CD4-positive, alpha-beta T cell (primary cell): Measurements from ENCODE around the gene ARHGEF19. TPM values are rescaled to one million over a fixed set of nuclear protein-coding genes. Genes with fewer than 3 reads are reported as not detected.
A peak's percentile ranks its signal among the peaks of the same experiment; 100 is the strongest.

Source experiments
- ATAC-seq: fragments of 200-7000 bp; cut with Tn5 transposase; one replicate; pipeline ENCODE4 v1.10.0; 2022; ENCODE audit warnings: mild to moderate bottlenecking; ENCODE audit not compliant: poor library complexity
- CTCF ChIA-PET: fragments of 350-600 bp; sonication (Branson Sonifier 250); formaldehyde crosslinking; loops from one replicate; lab custom pipeline; 2021; ENCODE audit warnings: antibody characterized with exemption, inconsistent platforms; lab: Charles Lee
- POLR2A ChIA-PET: fragments of 350-600 bp; sonication (Branson Sonifier 250); formaldehyde crosslinking; loops from one replicate; lab custom pipeline; 2021; ENCODE audit warnings: antibody characterized with exemption, inconsistent platforms; lab: Charles Lee
- DNase-seq, 14 experiments: peaks; one replicate each; pipeline ENCODE4 v3.0.0-alpha.2; 2013 to 2020; ENCODE audit warnings: mixed read lengths in 2 of 14
- H3K27ac ChIP-seq, 2 donors: one replicate each; pipeline versions ENCODE4 v1.5.1 to v1.7.0; 2013; ENCODE audit warnings: low read length in 2 of 2, low read depth in 1 of 2, mild to moderate bottlenecking in 1 of 2
- H3K27me3 ChIP-seq, 2 experiments: 1 replicate in 1 of 2; 2 replicates in 1 of 2; pipeline versions ENCODE4 v1.6.1 to v1.7.0; 2013; ENCODE audit warnings: low read length in 2 of 2, control low read depth in 1 of 2, mild to moderate bottlenecking in 1 of 2, moderate library complexity in 1 of 2; ENCODE audit not compliant: insufficient read depth in 2 of 2, control insufficient read depth in 1 of 2
- H3K36me3 ChIP-seq: one replicate; pipeline ENCODE4 v1.6.1; 2013; ENCODE audit warnings: low read length, control low read depth; ENCODE audit not compliant: insufficient read depth
- H3K4me1 ChIP-seq: one replicate; pipeline ENCODE4 v1.6.1; 2013; ENCODE audit warnings: low read length, control low read depth; ENCODE audit not compliant: insufficient read depth
- H3K4me3 ChIP-seq: one replicate; pipeline ENCODE4 v1.5.1; 2013; ENCODE audit warnings: mild to moderate bottlenecking, low read length, moderate library complexity
- H3K9me3 ChIP-seq, 2 experiments: 1 replicate in 1 of 2; 2 replicates in 1 of 2; pipeline versions ENCODE4 v1.6.1 to v1.7.0; 2013; ENCODE audit warnings: low read length in 2 of 2, mild to moderate bottlenecking in 2 of 2, control low read depth in 1 of 2, moderate library complexity in 1 of 2; ENCODE audit not compliant: control insufficient read depth in 1 of 2, insufficient read depth in 1 of 2
- H3K27ac Mint-ChIP-seq: one replicate; pipeline ENCODE4 v1.8.0; 2020; ENCODE audit warnings: mixed read lengths
- H3K27me3 Mint-ChIP-seq: one replicate; pipeline ENCODE4 v1.8.0; 2021; ENCODE audit warnings: mixed read lengths
- H3K36me3 Mint-ChIP-seq: one replicate; pipeline ENCODE4 v1.8.0; 2021; ENCODE audit warnings: low read depth, mixed read lengths
- H3K4me1 Mint-ChIP-seq: one replicate; pipeline ENCODE4 v1.8.0; 2021; ENCODE audit warnings: low read depth, mixed read lengths
- H3K4me3 Mint-ChIP-seq: one replicate; pipeline ENCODE4 v1.8.0; 2020; ENCODE audit warnings: mild to moderate bottlenecking, mixed read lengths
- H3K9me3 Mint-ChIP-seq: one replicate; pipeline ENCODE4 v1.8.0; 2020; ENCODE audit warnings: mixed read lengths
- intact Hi-C, 2 experiments: fragments of 100-400 bp; cut with DNase I in 1 of 2; cut with micrococcal nuclease in 1 of 2; formaldehyde crosslinking; loops; one replicate each; pipeline versions ENCODE4 v1.15.1 to v1.9.0; 2023 to 2025; cut with DNase I, micrococcal nuclease
- total RNA-seq, 174 experiments: library from RNA in 2 of 174; stranded (reverse) in 2 of 174; gene quantifications; one replicate each; pipeline ENCODE4 v1.2.3 and lab custom pipeline; 2021 to 2026
- TF ChIP-seq, protein P1 (sequence below): fragments of 200-600 bp; IDR thresholded peaks from one replicate; pipeline ENCODE4 v1.8.0; 2022; ENCODE audit warnings: antibody characterized with exemption, mild to moderate bottlenecking

ARHGEF19 gene
- total RNA-seq, 2 experiments from 2014 or later: 3.8 to 5.8 TPM

DNA sequence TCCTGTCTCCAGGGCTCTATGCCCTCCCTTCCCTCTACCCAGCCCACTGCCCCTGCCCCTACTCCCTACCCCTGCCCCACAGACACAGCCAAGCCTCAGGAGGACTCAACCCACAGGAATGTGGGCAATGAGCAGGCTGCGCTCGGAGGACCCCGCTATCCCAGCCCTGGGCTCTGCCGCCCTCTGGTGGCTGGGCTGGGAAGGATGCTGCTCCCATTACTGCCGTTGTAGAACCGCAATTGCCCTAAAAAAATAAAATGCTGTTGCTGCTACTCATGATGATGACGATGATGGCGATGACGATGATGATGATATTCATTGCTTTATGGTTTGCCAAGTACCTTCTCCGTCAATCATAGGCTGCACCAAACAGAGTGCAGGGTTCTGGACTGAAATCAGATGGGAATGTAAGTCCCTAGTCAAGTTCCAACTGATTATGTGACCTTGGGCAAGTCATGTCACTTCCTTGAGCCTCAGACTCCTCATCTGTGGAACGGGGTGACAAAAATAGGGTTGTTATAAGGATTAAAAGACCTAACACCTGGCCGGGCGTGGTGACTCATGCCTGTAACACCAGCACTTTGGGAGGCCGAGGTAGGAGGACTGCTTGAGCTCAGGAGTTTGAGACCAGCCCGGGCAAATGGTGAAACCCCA, 24.6 kb downstream of the ARHGEF19 start:
- Histone ChIP-seq H3K9me3 (no peaks in the 10 kb centered on the region), H3K27me3 (peaks cover 0 to 4% of the 10 kb centered on the region in 2 experiments), H3K4me3 (no peak overlapping the region), H3K4me1 (peaks cover 7% of the 10 kb centered on the region), H3K27ac (no peak overlapping the region), H3K36me3 (no peaks in the 10 kb centered on the region)
- Mint-ChIP-seq H3K27me3 (peaks cover 10% of the 10 kb centered on the region), H3K27ac (no peak overlapping the region), H3K4me3 (no peak overlapping the region), H3K4me1 (no peaks in the 10 kb centered on the region), H3K36me3 (no peaks in the 10 kb centered on the region), H3K9me3 (no peaks in the 10 kb centered on the region)
- ATAC-seq (peak; percentile 91), DNase-seq (peak; percentile 57 to 88 (median 75))
- POLR2A ChIA-PET: interaction anchor here (1.2 kb wide), 1 partner anchor 109 kb away, joined by 4 read pairs; no protein-coding TSS in a partner anchor
- CTCF ChIA-PET: interaction anchor here (0.6 to 6.0 kb wide), 5 partner anchors 105 to 117 kb away, joined by 3 to 66 read pairs (median 3); partner anchors contain the start of gene FAM131C
- TF ChIP-seq, protein P1, sequence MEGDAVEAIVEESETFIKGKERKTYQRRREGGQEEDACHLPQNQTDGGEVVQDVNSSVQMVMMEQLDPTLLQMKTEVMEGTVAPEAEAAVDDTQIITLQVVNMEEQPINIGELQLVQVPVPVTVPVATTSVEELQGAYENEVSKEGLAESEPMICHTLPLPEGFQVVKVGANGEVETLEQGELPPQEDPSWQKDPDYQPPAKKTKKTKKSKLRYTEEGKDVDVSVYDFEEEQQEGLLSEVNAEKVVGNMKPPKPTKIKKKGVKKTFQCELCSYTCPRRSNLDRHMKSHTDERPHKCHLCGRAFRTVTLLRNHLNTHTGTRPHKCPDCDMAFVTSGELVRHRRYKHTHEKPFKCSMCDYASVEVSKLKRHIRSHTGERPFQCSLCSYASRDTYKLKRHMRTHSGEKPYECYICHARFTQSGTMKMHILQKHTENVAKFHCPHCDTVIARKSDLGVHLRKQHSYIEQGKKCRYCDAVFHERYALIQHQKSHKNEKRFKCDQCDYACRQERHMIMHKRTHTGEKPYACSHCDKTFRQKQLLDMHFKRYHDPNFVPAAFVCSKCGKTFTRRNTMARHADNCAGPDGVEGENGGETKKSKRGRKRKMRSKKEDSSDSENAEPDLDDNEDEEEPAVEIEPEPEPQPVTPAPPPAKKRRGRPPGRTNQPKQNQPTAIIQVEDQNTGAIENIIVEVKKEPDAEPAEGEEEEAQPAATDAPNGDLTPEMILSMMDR: peak; percentile 97
- intact Hi-C loops: loop anchor here (1.0 to 10.0 kb wide), 6 partner anchors 56 to 396 kb away; no protein-coding TSS in a partner anchor

DNA sequence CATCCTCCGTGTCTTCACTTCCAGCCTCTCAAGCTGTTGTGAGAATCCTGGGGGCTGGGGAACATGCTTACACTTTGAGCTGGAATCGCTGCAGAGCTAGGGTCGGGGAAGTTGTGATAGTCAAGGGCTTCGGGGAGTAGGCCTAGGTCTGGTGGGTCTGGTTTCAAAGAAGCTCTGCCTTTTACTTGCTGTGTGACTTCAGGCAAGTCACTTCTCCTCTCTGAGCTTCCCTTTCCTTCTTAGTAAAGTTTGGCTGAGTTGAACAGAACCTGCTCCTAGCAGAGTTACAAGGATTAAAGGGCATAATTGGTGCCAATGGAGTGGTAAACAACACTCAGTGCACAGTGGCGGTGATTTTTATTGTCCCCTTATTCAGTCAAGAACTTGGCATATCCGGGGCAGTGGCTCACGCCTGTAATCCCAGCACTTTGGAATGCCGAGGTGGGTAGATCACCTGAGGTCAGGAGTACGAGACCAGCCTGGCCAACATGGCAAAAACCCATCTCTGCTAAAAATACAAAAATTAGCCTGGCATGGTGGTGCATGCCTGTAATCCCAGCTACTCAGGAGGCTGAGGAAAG, 25.7 kb downstream of the ARHGEF19 start:
- Histone ChIP-seq H3K4me1 (peaks cover 7% of the 10 kb centered on the region), H3K36me3 (no peaks in the 10 kb centered on the region), H3K4me3 (no peak overlapping the region), H3K27me3 (peaks cover 0 to 4% of the 10 kb centered on the region in 2 experiments), H3K9me3 (no peaks in the 10 kb centered on the region), H3K27ac (no peak overlapping the region)
- ChIA-PET CTCF (interaction anchor here (0.6 to 6.0 kb wide), 6 partner anchors 24 to 115 kb away, joined by 3 to 66 read pairs (median 3); partner anchors contain the start of gene FAM131C), POLR2A (interaction anchor here (1.5 kb wide), 1 partner anchor 108 kb away, joined by 4 read pairs; no protein-coding TSS in a partner anchor)
- no peak for DNase-seq
- TF ChIP-seq, protein P1: no peak
- Mint-ChIP-seq H3K36me3 (no peaks in the 10 kb centered on the region), H3K9me3 (no peaks in the 10 kb centered on the region), H3K4me3 (no peak overlapping the region), H3K27me3 (peaks cover 10% of the 10 kb centered on the region), H3K27ac (no peak overlapping the region), H3K4me1 (no peaks in the 10 kb centered on the region)
- ATAC-seq: no peak
- intact Hi-C loops: loop anchor here (1.0 to 10.0 kb wide), 6 partner anchors 58 to 394 kb away; no protein-coding TSS in a partner anchor

DNA sequence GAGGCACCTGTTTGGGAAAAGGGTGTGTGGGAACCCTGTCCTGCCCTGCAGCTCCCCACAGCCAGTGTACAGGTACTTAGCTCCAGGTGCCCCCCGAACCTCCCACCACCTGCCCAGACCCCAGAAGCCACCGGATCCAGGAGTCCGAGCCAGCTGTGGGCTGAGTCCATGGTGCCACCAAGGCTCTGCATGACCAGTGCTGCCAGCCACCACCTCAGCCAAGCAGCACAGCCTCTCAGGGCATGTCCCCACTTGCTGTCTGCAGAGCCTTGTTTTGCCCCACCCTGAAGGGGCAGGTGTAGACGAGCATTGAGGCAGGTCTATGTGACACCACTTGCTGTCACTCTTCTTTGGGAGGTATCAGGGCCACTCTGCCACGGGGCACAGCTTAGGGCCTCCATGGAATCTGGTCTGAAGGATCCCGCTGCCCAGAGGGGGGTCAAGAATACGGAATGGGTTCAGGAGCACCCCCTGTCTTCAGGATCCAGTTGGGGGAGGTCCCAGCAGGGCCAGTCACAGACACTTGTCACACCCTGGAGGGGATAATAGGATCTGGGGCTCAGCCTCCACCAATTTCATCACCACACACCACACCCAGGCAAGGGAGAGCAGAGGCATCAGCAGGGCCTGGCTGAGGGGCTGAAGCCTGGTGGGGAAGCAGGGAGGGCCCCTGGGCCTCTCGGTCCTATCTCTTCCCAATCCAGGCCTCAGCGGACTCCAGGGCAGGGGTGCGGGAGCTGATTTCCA, 27.7 kb downstream of the ARHGEF19 start:
- H3K4me3 Mint-ChIP-seq: no peak overlapping the region
- peaks cover 10% of the 10 kb centered on the region for H3K27me3 Mint-ChIP-seq
- ChIA-PET CTCF (interaction anchor here (1.9 to 6.0 kb wide), 2 partner anchors 105 to 106 kb away, joined by 6 to 66 read pairs; no protein-coding TSS in a partner anchor), POLR2A (no interaction called here)
- intact Hi-C loops: loop anchor here (5.0 to 10.0 kb wide), 3 partner anchors 62 to 392 kb away; no protein-coding TSS in a partner anchor
- no peaks in the 10 kb centered on the region for H3K9me3 ChIP-seq
- TF ChIP-seq, protein P1: no peak
- no peak overlapping the region for H3K4me3 ChIP-seq
- no peaks in the 10 kb centered on the region for H3K9me3 Mint-ChIP-seq
- no peaks in the 10 kb centered on the region for H3K36me3 Mint-ChIP-seq
- H3K27ac Mint-ChIP-seq: no peak overlapping the region
- no peak for ATAC-seq
- no peaks in the 10 kb centered on the region for H3K4me1 Mint-ChIP-seq
- H3K27me3 ChIP-seq: peaks cover 0 to 4% of the 10 kb centered on the region in 2 experiments
- no peaks in the 10 kb centered on the region for H3K36me3 ChIP-seq
- no peak overlapping the region for H3K27ac ChIP-seq
- peaks cover 7% of the 10 kb centered on the region for H3K4me1 ChIP-seq
- no peak for DNase-seq
